SK-N-MC (cell line): ENCODE data around the gene RSPH3.

Experiments used
- EZH2 ChIP-seq: fragments of 200-600 bp; sonication (generic); IDR thresholded peaks from one replicate; pipeline ENCODE4 v1.6.1; 2017; ENCODE audit warnings: antibody characterized with exemption
- FOXP2 ChIP-seq: optimal IDR thresholded peaks from 2 replicates; pipeline ENCODE3; 2011; ENCODE audit warnings: mild to moderate bottlenecking, moderate library complexity; ENCODE audit not compliant: insufficient read depth; ENCODE audit errors: extremely low read length, control extremely low read depth
- POLR2AphosphoS5 ChIP-seq: IDR thresholded peaks from 2 replicates; pipeline ENCODE4 v1.6.1; 2012; ENCODE audit warnings: mild to moderate bottlenecking, low read depth, low read length, borderline replicate concordance

DNA sequence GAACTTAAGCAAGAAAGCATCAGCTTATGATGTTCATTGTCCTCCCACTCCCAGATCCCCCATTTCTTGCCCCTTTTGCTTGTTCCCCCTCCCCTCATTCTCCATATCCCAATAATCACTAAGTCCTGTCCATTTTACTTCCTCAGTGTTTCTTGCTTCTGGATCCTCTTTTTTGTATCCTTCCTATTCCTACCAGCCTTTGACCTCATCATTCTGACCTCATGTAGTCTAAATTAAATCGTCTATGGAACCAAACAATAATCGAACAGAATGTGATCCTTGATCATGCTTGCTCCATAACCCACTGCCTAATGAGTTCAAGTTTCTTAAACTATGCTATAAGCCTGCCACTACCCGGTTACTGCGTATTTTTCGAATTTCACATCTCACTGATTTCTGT, 5.4 kb upstream of the RSPH3 start:
- TF ChIP-seq EZH2 = no peak
- no peak for TF ChIP-seq POLR2AphosphoS5
- no peak for TF ChIP-seq FOXP2
